ENCODE results near the gene PLCG1.

Gene PLCG1

DNA sequence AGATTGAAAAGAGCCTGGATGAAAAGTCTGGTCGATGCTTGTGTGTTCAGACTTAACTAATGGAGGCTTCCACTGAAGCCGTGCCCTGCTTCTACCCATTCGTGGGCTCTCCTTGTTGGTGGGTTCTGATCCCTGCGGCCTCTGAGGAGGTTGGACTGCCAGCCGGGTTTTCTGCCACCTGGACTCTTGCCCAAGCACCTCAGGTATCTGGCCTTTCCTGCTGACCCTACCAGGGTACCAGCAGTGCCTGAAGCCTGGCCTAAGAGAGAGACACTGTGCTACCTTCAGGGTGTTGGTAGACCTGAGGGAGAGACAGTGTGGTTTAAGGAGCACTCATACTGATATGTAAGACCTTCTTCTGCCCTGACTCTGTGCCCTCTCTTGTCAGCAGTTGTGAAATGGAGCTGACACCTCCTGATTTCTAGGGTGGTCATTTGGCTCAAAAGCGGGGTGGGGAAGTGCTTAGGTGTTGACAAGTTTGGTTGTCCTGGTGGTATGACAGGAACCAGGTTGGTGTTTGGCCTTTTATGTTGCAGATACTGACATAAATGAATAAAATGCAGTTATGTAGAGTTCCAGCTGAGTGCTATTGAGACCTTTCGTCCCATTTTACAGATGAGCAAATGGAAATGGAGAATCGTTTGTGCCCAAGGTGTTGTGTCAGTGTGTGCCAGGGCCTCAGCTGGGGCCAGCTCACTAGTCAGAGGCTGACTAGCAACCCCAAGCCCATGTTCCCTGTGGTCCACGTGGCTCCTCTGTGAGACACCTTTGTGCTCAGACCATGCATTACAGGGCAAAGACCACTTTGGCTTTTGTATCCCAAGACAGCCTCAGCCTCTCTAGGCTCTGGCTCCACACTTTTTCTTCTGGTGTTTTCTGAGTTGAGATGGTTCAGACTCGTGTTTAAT, 3.1 kb downstream of the PLCG1 start:
- H3K4me2 ChIP-seq (ENCODE audit: low read length), result peak overlapping the region; percentile 13; the same call in 1 of the 2 replicates
- peaks cover 13% of the 10 kb centered on the region; the same call in 1 of the 2 replicates for H4K20me1 ChIP-seq (ENCODE audit: control insufficient read depth, insufficient read depth, low read depth, low read length)
- no peak for TF ChIP-seq EZH2phosphoT487 (IDR thresholded peaks at IDR 0.05; ENCODE audit: borderline replicate concordance, low read length)
- TF ChIP-seq, protein P1, sequence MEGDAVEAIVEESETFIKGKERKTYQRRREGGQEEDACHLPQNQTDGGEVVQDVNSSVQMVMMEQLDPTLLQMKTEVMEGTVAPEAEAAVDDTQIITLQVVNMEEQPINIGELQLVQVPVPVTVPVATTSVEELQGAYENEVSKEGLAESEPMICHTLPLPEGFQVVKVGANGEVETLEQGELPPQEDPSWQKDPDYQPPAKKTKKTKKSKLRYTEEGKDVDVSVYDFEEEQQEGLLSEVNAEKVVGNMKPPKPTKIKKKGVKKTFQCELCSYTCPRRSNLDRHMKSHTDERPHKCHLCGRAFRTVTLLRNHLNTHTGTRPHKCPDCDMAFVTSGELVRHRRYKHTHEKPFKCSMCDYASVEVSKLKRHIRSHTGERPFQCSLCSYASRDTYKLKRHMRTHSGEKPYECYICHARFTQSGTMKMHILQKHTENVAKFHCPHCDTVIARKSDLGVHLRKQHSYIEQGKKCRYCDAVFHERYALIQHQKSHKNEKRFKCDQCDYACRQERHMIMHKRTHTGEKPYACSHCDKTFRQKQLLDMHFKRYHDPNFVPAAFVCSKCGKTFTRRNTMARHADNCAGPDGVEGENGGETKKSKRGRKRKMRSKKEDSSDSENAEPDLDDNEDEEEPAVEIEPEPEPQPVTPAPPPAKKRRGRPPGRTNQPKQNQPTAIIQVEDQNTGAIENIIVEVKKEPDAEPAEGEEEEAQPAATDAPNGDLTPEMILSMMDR (IDR thresholded peaks at IDR 0.05; ENCODE audit: low read depth, low read length, poor library complexity, severe bottlenecking), result no peak
- no peaks in the 10 kb centered on the region for H3K9me2 ChIP-seq (replicated peaks; ENCODE audit: control insufficient read depth, low read length)
- H3K36me3 ChIP-seq (ENCODE audit: control insufficient read depth, low read length), result peaks cover 35% of the 10 kb centered on the region
- no peak overlapping the region for H3K4me3 ChIP-seq (ENCODE audit: low read length)
- H3K4me1 ChIP-seq (ENCODE audit: control insufficient read depth, low read length), result peaks cover 58% of the 10 kb centered on the region
- no peaks in the 10 kb centered on the region for H3K27me3 ChIP-seq (ENCODE audit: control insufficient read depth, low read length)
- H3K9me3 ChIP-seq (ENCODE audit: control insufficient read depth, insufficient read depth, low read length), result no peaks in the 10 kb centered on the region
- peaks cover 81% of the 10 kb centered on the region for H3K79me2 ChIP-seq (ENCODE audit: control insufficient read depth, low read length)
- peaks cover 6% of the 10 kb centered on the region; the same call in 1 of the 2 replicates for H3F3A ChIP-seq (ENCODE audit: control insufficient read depth, insufficient read depth)
- H3K27ac ChIP-seq (ENCODE audit: low read depth, low read length), result no peak overlapping the region

DNA sequence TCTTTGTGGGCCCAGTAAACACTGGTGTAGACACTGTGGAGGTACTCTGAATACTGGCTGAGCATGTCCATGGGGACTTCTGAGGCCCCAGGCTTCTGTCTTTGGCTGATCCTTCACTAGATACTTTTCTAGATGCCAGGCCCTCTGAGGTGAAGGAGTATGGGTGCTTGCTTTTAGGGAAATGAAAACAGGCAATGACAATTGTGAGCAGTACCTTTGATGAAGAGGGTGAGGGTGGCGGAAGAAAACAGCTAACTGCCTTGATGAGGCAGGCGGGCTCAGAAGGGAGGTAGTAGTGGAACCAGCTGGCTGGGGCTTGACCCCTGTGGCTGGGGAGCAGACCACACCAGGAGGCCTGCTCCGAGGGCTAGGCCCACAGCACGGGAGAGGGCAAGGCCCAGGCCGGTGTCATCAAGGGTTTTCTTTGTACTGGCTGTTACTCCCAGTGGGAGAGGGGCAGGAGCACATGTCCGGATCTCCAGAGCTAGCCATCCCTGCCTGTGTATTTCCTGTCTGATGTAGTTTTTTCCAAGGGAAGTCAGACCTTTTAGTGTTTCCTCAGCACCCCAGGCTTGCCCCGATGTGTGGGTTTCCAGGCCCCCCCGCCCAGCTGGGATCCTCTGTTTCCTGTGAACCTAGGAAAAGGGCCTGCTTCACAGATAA, 3.9 kb downstream of the PLCG1 start:
- Histone ChIP-seq H3K4me3 (ENCODE audit: low read length) (no peak overlapping the region), H3K36me3 (ENCODE audit: control insufficient read depth, low read length) (peaks cover 35% of the 10 kb centered on the region), H3K27ac (ENCODE audit: low read depth, low read length) (no peak overlapping the region), H3K27me3 (ENCODE audit: control insufficient read depth, low read length) (no peaks in the 10 kb centered on the region), H3K4me2 (ENCODE audit: low read length) (peak overlapping the region; percentile 9; the same call in 1 of the 2 replicates), H4K20me1 (ENCODE audit: control insufficient read depth, insufficient read depth, low read depth, low read length) (peaks cover 13% of the 10 kb centered on the region; the same call in 1 of the 2 replicates), H3K9me3 (ENCODE audit: control insufficient read depth, insufficient read depth, low read length) (no peaks in the 10 kb centered on the region), H3K4me1 (ENCODE audit: control insufficient read depth, low read length) (peaks cover 62% of the 10 kb centered on the region), H3F3A (ENCODE audit: control insufficient read depth, insufficient read depth) (peaks cover under 1% of the 10 kb centered on the region; the same call in 1 of the 2 replicates), H3K79me2 (ENCODE audit: control insufficient read depth, low read length) (peaks cover 89% of the 10 kb centered on the region), H3K9me2 (replicated peaks; ENCODE audit: control insufficient read depth, low read length) (no peaks in the 10 kb centered on the region)
- TF ChIP-seq EZH2phosphoT487 (IDR thresholded peaks at IDR 0.05; ENCODE audit: borderline replicate concordance, low read length), result no peak
- TF ChIP-seq, protein P1 (IDR thresholded peaks at IDR 0.05; ENCODE audit: low read depth, low read length, poor library complexity, severe bottlenecking), result no peak

DNA sequence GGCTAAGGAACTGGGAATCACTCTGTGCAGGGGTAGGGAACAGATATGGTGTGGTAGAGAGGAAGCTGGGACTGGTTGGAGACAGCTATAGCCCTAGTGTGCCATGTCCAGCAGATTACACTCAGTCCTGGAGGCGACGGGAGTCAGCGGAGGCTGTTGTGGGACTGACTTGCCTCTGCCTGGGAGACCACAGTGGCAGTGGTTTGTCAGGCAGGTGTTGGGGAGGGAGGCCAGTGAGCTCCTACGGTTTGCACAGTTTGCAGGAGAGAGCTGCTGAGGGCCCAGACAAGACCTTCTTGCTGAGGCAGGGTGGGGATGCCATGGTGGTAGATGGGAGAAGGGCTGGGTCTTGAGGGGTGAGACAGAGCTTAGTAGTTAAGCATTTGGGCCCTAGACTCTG, 4.9 kb downstream of the PLCG1 start:
- no peaks in the 10 kb centered on the region for H3K27me3 ChIP-seq (ENCODE audit: control insufficient read depth, low read length)
- no peak for TF ChIP-seq EZH2phosphoT487 (IDR thresholded peaks at IDR 0.05; ENCODE audit: borderline replicate concordance, low read length)
- H3K4me2 ChIP-seq (ENCODE audit: low read length), result no peak overlapping the region
- H3K36me3 ChIP-seq (ENCODE audit: control insufficient read depth, low read length), result peaks cover 35% of the 10 kb centered on the region
- peaks cover 98% of the 10 kb centered on the region for H3K79me2 ChIP-seq (ENCODE audit: control insufficient read depth, low read length)
- no peak overlapping the region for H3K27ac ChIP-seq (ENCODE audit: low read depth, low read length)
- no peaks in the 10 kb centered on the region for H3F3A ChIP-seq (ENCODE audit: control insufficient read depth, insufficient read depth)
- H3K4me3 ChIP-seq (ENCODE audit: low read length), result no peak overlapping the region
- H3K9me2 ChIP-seq (replicated peaks; ENCODE audit: control insufficient read depth, low read length), result no peaks in the 10 kb centered on the region
- H3K9me3 ChIP-seq (ENCODE audit: control insufficient read depth, insufficient read depth, low read length), result no peaks in the 10 kb centered on the region
- H3K4me1 ChIP-seq (ENCODE audit: control insufficient read depth, low read length), result peaks cover 67% of the 10 kb centered on the region
- H4K20me1 ChIP-seq (ENCODE audit: control insufficient read depth, insufficient read depth, low read depth, low read length), result peaks cover 13% of the 10 kb centered on the region; the same call in 1 of the 2 replicates

Measured in DOHH2 (cell line).